K562 (cell line): ENCODE measurements around the gene MEGF9. TPM values are rescaled to one million over a fixed set of nuclear protein-coding genes. Genes with fewer than 3 reads are reported as not detected.

Experiments used
- ATF7 ChIP-seq: fragments of 450-650 bp; IDR thresholded peaks from 2 replicates; pipeline ENCODE4 v1.7.1; 2014; ENCODE audit warnings: mild to moderate bottlenecking, moderate library complexity
- FUS ChIP-seq: fragments of 200-400 bp; formaldehyde crosslinking; optimal IDR thresholded peaks from 2 replicates; pipeline ENCODE3; 2017; ENCODE audit warnings: low read depth, low read length
- RBBP5 ChIP-seq: fragments of 200-600 bp; sonication (generic); IDR thresholded peaks from 2 replicates; pipeline ENCODE4 v1.6.1; 2012; ENCODE audit warnings: borderline replicate concordance, mild to moderate bottlenecking, low read length, control low read depth, inconsistent platforms; ENCODE audit not compliant: insufficient read depth, poor library complexity, severe bottlenecking
- TAF1 ChIP-seq: IDR thresholded peaks from 2 replicates; pipeline ENCODE4 v1.6.1; 2011; ENCODE audit warnings: mild to moderate bottlenecking, low read length, moderate library complexity; ENCODE audit not compliant: insufficient read depth, control insufficient read depth, severe bottlenecking; ENCODE audit errors: extremely low read depth
- ZBTB7A ChIP-seq: IDR thresholded peaks from 2 replicates; pipeline ENCODE4 v1.6.1; 2011; ENCODE audit warnings: low read depth, mild to moderate bottlenecking, low read length, moderate library complexity, borderline replicate concordance; ENCODE audit not compliant: control insufficient read depth
- ZNF436 ChIP-seq: fragments of 250-450, 450-650 bp; sonication (Bioruptor Pico); formaldehyde crosslinking; IDR thresholded peaks from 2 replicates; pipeline ENCODE4 v1.7.0; 2020; ENCODE audit warnings: mild to moderate bottlenecking
- ZSCAN32 ChIP-seq: fragments of 450-650 bp; formaldehyde crosslinking; IDR thresholded peaks from 2 replicates; pipeline ENCODE4 v1.4.0; 2020; ENCODE audit warnings: mild to moderate bottlenecking, moderate library complexity
- polyA plus RNA-seq, 8 experiments: library from polyadenylated mRNA; depleted of rRNA in 4 of 8; stranded (reverse) in 5 of 8; unstranded in 3 of 8; fragments of >200 nt; fragmentation: Nextera tagmentation in 2 of 8; fragmentation: Illumina TruSeq in 1 of 8; extraction: Ambion mirVana in 2 of 8; extraction: Trizol in 1 of 8; gene quantifications; 2 replicates each; pipeline versions ENCODE4 v1.2.1 to v1.2.3, GENCODE V29; 2011 to 2014; ENCODE audit warnings: inconsistent platforms in 1 of 8, missing spikeins in 1 of 8
- total RNA-seq, 7 experiments: library from RNA; depleted of rRNA in 6 of 7; stranded (reverse); fragments of >200 nt in 6 of 7; fragmentation: Illumina TruSeq in 2 of 7; extraction: Trizol in 2 of 7; gene quantifications; 2 replicates each; pipeline versions ENCODE4 v1.2.1 to v1.2.3, GENCODE V29; 2011 to 2021; ENCODE audit warnings: low replicate concordance in 1 of 7
- TF ChIP-seq, protein P1 (sequence below): fragments of 450-650 bp; formaldehyde crosslinking; IDR thresholded peaks from 2 replicates; pipeline ENCODE4 v1.4.0; 2022; ENCODE audit warnings: mild to moderate bottlenecking, moderate library complexity

The MEGF9 gene
- total and polyA plus RNA-seq, 9 of the 15 experiments (the other 6 are each of a cell fraction or from before 2014, with no cell fraction given), result 2.1 to 6.2 (median 3.8) TPM

DNA sequence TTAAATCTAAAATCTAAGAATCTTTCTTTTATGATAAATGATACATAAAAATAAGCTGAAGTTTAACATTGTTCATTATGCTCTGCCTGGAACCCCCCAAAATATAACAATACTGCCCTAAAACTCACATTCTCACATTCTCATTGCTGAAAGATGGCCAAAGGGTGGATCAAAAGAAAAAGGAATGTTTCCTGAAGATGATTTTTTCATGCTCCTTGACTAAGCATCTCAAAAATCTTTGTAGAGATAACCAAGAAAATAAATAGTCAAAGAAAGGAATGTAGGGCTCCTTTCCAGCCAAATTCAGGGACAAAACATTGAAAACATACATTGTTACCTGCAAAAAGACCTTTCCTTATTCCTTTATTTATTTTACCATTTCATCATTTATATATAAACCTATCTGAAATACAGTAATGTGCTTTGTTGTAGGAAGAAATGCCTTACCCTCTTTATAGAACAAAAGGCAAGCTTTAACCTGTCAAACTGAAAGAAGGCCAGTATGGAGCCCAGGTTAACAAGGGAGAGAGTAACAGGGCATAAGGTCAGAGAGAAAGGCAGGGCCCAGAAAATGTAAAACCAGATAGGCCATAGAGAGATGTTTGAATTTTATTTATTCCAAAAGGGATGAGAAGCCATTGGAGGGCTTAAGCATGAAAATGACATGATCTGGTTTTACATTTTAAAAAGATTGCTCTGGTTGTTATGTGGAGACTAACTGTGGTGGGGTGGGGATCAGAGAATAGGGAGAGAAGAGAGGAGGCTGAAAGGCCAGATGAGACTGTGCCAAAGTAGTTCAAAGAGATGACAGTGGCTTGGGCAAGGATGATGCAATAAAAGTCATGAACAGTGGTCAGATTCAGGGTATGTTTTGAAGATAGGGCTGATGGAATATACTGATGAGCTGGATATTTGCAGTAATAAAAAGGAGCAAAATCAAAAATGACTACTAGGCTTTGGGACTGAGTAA is 97.0 kb downstream of the MEGF9 start (continued):
- TF ChIP-seq FUS (no peak), ZSCAN32 (CRISPR knock-in tag) (0 out of 2 replicates have a peak, but pooled peaks have one; percentile 62), RBBP5 (no peak), TAF1 (no peak), ATF7 (peak; percentile 37; the same call in 1 of the 2 replicates), ZBTB7A (no peak), ZNF436 (CRISPR knock-in tag) (no peak)
- TF ChIP-seq, protein P1, sequence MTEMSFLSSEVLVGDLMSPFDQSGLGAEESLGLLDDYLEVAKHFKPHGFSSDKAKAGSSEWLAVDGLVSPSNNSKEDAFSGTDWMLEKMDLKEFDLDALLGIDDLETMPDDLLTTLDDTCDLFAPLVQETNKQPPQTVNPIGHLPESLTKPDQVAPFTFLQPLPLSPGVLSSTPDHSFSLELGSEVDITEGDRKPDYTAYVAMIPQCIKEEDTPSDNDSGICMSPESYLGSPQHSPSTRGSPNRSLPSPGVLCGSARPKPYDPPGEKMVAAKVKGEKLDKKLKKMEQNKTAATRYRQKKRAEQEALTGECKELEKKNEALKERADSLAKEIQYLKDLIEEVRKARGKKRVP (CRISPR knock-in tag), result peak; percentile 92
